Measurements from ENCODE around the gene THG1L.
"Not testable (repeated sequence)": the region's sequence is repeated elsewhere in the genome, so short reads cannot be mapped to it uniquely, and the experiment has no call there.

THG1L gene

GRCh38 chr5:157687198-157687554 lies 44.0 kb upstream of the THG1L start:
- Histone ChIP-seq H3K4me1 (ENCODE audit: insufficient read depth, low read length, severe bottlenecking) (no peaks in the 10 kb centered on the region), H3K9ac (ENCODE audit: low read length) (no peak overlapping the region), H2AFZ (ENCODE audit: low read length) (no peak overlapping the region), H3K9me2 (ENCODE audit: low read depth, low read length) (no peaks in the 10 kb centered on the region), H3K4me3 (ENCODE audit: low read depth, low read length, poor library complexity, severe bottlenecking) (no peak overlapping the region), H3K36me3 (ENCODE audit: insufficient read depth, low read length) (no peaks in the 10 kb centered on the region), H3K9me3 (ENCODE audit: low read length) (no peaks in the 10 kb centered on the region), H3K4me2 (ENCODE audit: low read length) (no peak overlapping the region), H3K27me3 (ENCODE audit: insufficient read depth, low read length) (no peaks in the 10 kb centered on the region), H3K79me2 (ENCODE audit: insufficient read depth, low read length) (no peaks in the 10 kb centered on the region), H4K20me1 (ENCODE audit: insufficient read depth, low read length) (no peaks in the 10 kb centered on the region), H3K27ac (ENCODE audit: low read depth, low read length, poor library complexity, severe bottlenecking) (no peak overlapping the region), H3F3A (ENCODE audit: insufficient read depth, low read length) (no peaks in the 10 kb centered on the region)
- TF ChIP-seq CTCF (IDR thresholded peaks at IDR 0.05; ENCODE audit: low read length) (no peak), EZH2 (IDR thresholded peaks at IDR 0.05; ENCODE audit: borderline replicate concordance, low read length) (no peak)

- Histone ChIP-seq H3F3A (ENCODE audit: insufficient read depth, low read length) (no peaks in the 10 kb centered on the region), H3K9ac (ENCODE audit: low read length) (no peak overlapping the region; the same call in 1 of the 2 replicates), H3K27ac (ENCODE audit: low read depth, low read length, poor library complexity, severe bottlenecking) (no peak overlapping the region), H3K9me2 (ENCODE audit: low read depth, low read length) (no peaks in the 10 kb centered on the region), H3K9me3 (ENCODE audit: low read length) (no peaks in the 10 kb centered on the region), H3K4me1 (ENCODE audit: insufficient read depth, low read length, severe bottlenecking) (no peaks in the 10 kb centered on the region), H3K27me3 (ENCODE audit: insufficient read depth, low read length) (no peaks in the 10 kb centered on the region), H2AFZ (ENCODE audit: low read length) (no peak overlapping the region), H3K4me2 (ENCODE audit: low read length) (peak overlapping the region; percentile 52), H3K79me2 (ENCODE audit: insufficient read depth, low read length) (no peaks in the 10 kb centered on the region), H3K36me3 (ENCODE audit: insufficient read depth, low read length) (no peaks in the 10 kb centered on the region), H3K4me3 (ENCODE audit: low read depth, low read length, poor library complexity, severe bottlenecking) (peak overlapping the region; percentile 48), H4K20me1 (ENCODE audit: insufficient read depth, low read length) (no peaks in the 10 kb centered on the region)
- TF ChIP-seq CTCF (IDR thresholded peaks at IDR 0.05; ENCODE audit: low read length) (peak; percentile 51; the same call in 1 of the 2 replicates), EZH2 (IDR thresholded peaks at IDR 0.05; ENCODE audit: borderline replicate concordance, low read length) (no peak)
Measured at GRCh38 chr5:157689942-157690689, 41.1 kb upstream of the THG1L start.

GRCh38 chr5:157690690-157691433 lies 40.4 kb upstream of the THG1L start:
- no peaks in the 10 kb centered on the region for H3K9me3 ChIP-seq (ENCODE audit: low read length)
- no peaks in the 10 kb centered on the region for H3K36me3 ChIP-seq (ENCODE audit: insufficient read depth, low read length)
- peak overlapping the region; percentile 48 for H3K4me3 ChIP-seq (ENCODE audit: low read depth, low read length, poor library complexity, severe bottlenecking)
- no peaks in the 10 kb centered on the region for H3F3A ChIP-seq (ENCODE audit: insufficient read depth, low read length)
- H3K9ac ChIP-seq (ENCODE audit: low read length), result no peak overlapping the region; the same call in 1 of the 2 replicates
- H3K9me2 ChIP-seq (ENCODE audit: low read depth, low read length), result no peaks in the 10 kb centered on the region
- no peaks in the 10 kb centered on the region for H3K79me2 ChIP-seq (ENCODE audit: insufficient read depth, low read length)
- H3K4me2 ChIP-seq (ENCODE audit: low read length), result peak overlapping the region; percentile 52
- no peaks in the 10 kb centered on the region for H3K4me1 ChIP-seq (ENCODE audit: insufficient read depth, low read length, severe bottlenecking)
- H4K20me1 ChIP-seq (ENCODE audit: insufficient read depth, low read length), result no peaks in the 10 kb centered on the region
- no peak overlapping the region for H3K27ac ChIP-seq (ENCODE audit: low read depth, low read length, poor library complexity, severe bottlenecking)
- TF ChIP-seq CTCF (IDR thresholded peaks at IDR 0.05; ENCODE audit: low read length) (no peak), EZH2 (IDR thresholded peaks at IDR 0.05; ENCODE audit: borderline replicate concordance, low read length) (no peak)
- H3K27me3 ChIP-seq (ENCODE audit: insufficient read depth, low read length), result no peaks in the 10 kb centered on the region
- no peak overlapping the region for H2AFZ ChIP-seq (ENCODE audit: low read length)

- H3F3A ChIP-seq (ENCODE audit: insufficient read depth, low read length); H3K27me3 ChIP-seq (ENCODE audit: insufficient read depth, low read length); H3K79me2 ChIP-seq (ENCODE audit: insufficient read depth, low read length); H3K27ac ChIP-seq (ENCODE audit: low read depth, low read length, poor library complexity, severe bottlenecking); H3K9ac ChIP-seq (ENCODE audit: low read length); H3K9me2 ChIP-seq (ENCODE audit: low read depth, low read length); H4K20me1 ChIP-seq (ENCODE audit: insufficient read depth, low read length); H3K9me3 ChIP-seq (ENCODE audit: low read length); H3K4me2 ChIP-seq (ENCODE audit: low read length); H2AFZ ChIP-seq (ENCODE audit: low read length); H3K4me3 ChIP-seq (ENCODE audit: low read depth, low read length, poor library complexity, severe bottlenecking); H3K36me3 ChIP-seq (ENCODE audit: insufficient read depth, low read length); H3K4me1 ChIP-seq (ENCODE audit: insufficient read depth, low read length, severe bottlenecking): not testable (repeated sequence)
Measured at GRCh38 chr5:157693816-157694215, 37.4 kb upstream of the THG1L start.

GRCh38 chr5:157696154-157696553 lies 35.1 kb upstream of the THG1L start:
- H3K4me2 ChIP-seq (ENCODE audit: low read length); H3K27ac ChIP-seq (ENCODE audit: low read depth, low read length, poor library complexity, severe bottlenecking); H3K79me2 ChIP-seq (ENCODE audit: insufficient read depth, low read length); H3K9ac ChIP-seq (ENCODE audit: low read length); H3K36me3 ChIP-seq (ENCODE audit: insufficient read depth, low read length); H3F3A ChIP-seq (ENCODE audit: insufficient read depth, low read length); H3K27me3 ChIP-seq (ENCODE audit: insufficient read depth, low read length); H2AFZ ChIP-seq (ENCODE audit: low read length); H3K4me3 ChIP-seq (ENCODE audit: low read depth, low read length, poor library complexity, severe bottlenecking); H3K9me2 ChIP-seq (ENCODE audit: low read depth, low read length); H4K20me1 ChIP-seq (ENCODE audit: insufficient read depth, low read length); H3K4me1 ChIP-seq (ENCODE audit: insufficient read depth, low read length, severe bottlenecking): not testable (repeated sequence)
- H3K9me3 ChIP-seq (ENCODE audit: low read length), result peaks cover 11% of the 10 kb centered on the region
